Fibroblast of the aortic adventitia (primary cell): ENCODE measurements around the gene COL8A1. TPM values are rescaled to one million over a fixed set of nuclear protein-coding genes. Genes with fewer than 3 reads are reported as not detected.

Experiments used
- DNase-seq: peaks from one replicate; pipeline ENCODE4 v3.0.0-alpha.2; 2010; ENCODE audit warnings: low read depth
- H3K4me3 ChIP-seq: 2 replicates; pipeline ENCODE4 v1.5.1; 2011; ENCODE audit warnings: low read depth, mild to moderate bottlenecking, control low read depth, low read length, moderate library complexity
- CTCF ChIP-seq: IDR thresholded peaks from 2 replicates; pipeline ENCODE4 v1.5.1; 2011; ENCODE audit warnings: mild to moderate bottlenecking, low read length, control low read depth, inconsistent platforms; ENCODE audit not compliant: insufficient read depth
- total RNA-seq: library from RNA; depleted of rRNA; stranded (reverse); fragments of >200 nt; gene quantifications from 2 replicates; pipeline ENCODE4 v1.2.3, GENCODE V29; 2012; ENCODE audit warnings: low replicate concordance

The COL8A1 gene
- total RNA-seq, 1 donor: 25.1 TPM

GRCh38 chr3:99686955-99687612 lies 48.7 kb downstream of the COL8A1 start:
- DNase-seq: peak; percentile 82
- no peak overlapping the region for H3K4me3 ChIP-seq
- TF ChIP-seq CTCF: peak; percentile 75

GRCh38 chr3:99690761-99691369 lies 52.5 kb downstream of the COL8A1 start:
- no peak overlapping the region for H3K4me3 ChIP-seq
- DNase-seq: no peak
- no peak for TF ChIP-seq CTCF

- H3K4me3 ChIP-seq: no peak overlapping the region
- TF ChIP-seq CTCF: no peak
- DNase-seq: no peak
Observed at GRCh38 chr3:99693636-99694035, 55.2 kb downstream of the COL8A1 start.

GRCh38 chr3:99696497-99696896 lies 58.1 kb downstream of the COL8A1 start:
- no peak for DNase-seq
- H3K4me3 ChIP-seq: no peak overlapping the region
- no peak for TF ChIP-seq CTCF

GRCh38 chr3:99697250-99697649 lies 58.9 kb downstream of the COL8A1 start:
- DNase-seq: no peak
- H3K4me3 ChIP-seq: no peak overlapping the region
- TF ChIP-seq CTCF: no peak

GRCh38 chr3:99698932-99699331 lies 60.5 kb downstream of the COL8A1 start:
- TF ChIP-seq CTCF: no peak

More at GRCh38 chr3:99698932-99699331, 60.5 kb downstream of the COL8A1 start:
- no peak for DNase-seq
- no peak overlapping the region for H3K4me3 ChIP-seq
